Activated CD4-positive, alpha-beta T cell treated with anti-CD3 and anti-CD28 coated beads, Interleukin-2, amount 50 U/mL, for 48 hours (primary cell): ENCODE results near the gene MICAL3.
"Not testable (repeated sequence)": the region's sequence is repeated elsewhere in the genome, so short reads cannot be mapped to it uniquely, and the experiment has no call there.

Source experiments
- DNase-seq, 2 experiments: peaks; one replicate each; pipeline ENCODE4 v3.0.0-alpha.2; 2020

The MICAL3 gene

GRCh38 chr22:18029686-18030267, 5.4 kb upstream of the MICAL3 start:
- no peak for DNase-seq

DNA sequence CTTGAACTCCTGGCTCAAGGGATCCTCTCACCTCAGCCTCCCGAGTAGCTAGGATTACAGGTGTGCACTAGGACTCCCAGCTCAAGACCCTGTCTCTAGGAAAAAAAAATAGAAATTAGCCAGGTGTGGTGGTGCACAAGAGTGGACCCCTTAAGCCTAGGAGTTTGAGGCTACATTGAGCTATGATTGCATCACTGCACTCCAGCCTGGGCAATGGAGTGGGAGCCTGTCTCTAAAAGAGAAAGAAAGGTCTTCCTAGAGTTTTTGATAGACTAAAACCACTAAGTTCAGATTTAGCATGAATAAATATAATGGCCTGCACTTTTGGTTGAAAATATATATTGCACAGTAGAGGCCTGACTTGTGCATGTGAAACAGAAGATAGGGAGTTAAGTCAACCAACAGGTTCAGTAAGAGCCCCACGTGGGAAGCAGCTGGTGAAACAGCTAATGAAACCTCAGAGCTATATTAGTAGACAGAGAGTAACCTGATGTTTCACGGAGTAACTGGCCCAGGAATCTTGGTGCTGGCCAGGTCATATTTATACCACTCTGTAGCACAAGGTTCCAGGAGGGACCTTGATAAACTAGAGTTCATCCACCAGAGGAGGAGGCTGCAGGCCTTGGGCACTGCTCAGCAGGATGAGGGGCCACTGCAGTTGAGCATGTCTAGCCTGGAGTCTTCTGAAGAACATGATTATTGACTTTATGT, 4.6 kb upstream of the MICAL3 start:
- no peak for DNase-seq

GRCh38 chr22:18025898-18026297, 1.5 kb upstream of the MICAL3 start:
- not testable (repeated sequence) for DNase-seq

GRCh38 chr22:18024956-18025720, 777 bp upstream of the MICAL3 start:
- no peak for DNase-seq

DNA sequence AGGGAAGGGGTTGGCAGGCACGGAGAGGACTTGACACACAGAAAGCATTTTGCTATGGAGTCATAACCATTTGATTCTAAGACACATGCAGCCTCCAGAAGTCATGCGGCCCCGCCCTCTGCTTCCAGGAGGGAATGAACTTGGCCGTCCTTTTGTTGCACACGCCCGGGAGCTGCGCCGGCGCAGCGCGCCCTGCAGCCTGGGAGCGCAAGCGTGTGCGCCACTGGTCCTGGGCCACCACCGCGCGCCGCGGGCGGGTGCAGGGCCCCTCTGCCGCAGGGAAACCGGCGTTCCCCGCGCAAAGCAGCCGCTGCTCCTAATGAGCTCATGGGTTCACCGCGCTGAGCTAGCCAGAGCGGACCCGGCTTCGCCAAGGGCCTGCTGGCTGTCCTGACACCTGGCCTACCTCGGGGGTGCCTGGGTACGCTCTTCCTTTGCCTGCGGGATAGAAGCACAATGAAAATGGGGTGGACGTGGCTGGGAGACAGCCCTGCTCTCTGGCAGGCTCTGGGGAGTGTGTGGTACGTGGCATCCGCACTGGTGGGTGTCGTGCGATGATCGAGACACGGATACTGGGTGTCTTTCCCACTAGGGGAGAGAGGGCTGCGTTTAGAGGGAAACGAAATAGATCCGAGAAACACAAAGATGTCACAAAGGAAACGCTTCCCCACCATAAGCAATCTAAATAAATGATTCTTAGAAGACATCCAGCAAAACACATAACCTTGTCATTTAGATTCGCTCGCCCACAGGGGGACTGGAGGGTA, 669 bp downstream of the MICAL3 start:
- DNase-seq, result peak; percentile 39 to 43

DNA sequence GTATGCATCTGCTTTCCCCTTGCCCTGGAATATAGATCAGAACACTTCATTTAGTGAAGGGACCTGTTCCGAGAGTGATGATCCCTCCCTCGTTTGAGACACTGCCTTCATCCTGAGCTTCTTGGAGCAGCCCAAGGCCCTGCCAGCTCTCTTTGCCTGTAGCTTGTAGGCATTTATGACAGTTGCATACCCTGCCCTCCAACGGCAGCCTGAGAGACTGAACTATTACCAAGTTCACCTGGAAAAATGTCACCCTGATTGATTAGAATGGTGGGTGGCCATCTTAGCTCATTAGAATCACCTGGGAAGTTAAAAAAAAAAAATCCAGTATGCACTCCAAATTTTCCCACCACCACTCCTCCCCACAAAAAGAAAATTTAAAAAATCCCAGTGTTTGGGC, 1.5 kb downstream of the MICAL3 start:
- DNase-seq, result no peak

GRCh38 chr22:18021431-18021830, 2.9 kb downstream of the MICAL3 start:
- no peak for DNase-seq

DNA sequence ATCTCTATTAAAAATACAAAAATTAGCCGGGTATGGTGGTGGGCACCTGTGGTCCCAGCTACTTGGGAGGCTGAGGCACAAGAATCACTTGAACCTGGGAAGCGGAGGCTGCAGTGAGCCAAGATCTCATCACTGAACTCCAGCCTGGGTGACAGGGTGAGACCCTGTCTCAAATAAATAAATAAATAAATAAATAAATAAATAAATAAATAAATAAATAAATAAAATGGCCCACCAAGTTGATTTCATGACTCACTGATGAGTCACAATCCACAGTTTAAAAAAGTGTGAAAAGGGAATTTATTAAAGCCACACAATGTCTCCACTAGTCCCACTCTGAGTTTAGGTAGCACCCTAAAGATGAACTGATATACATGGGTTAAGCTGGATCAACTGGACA, 3.6 kb downstream of the MICAL3 start:
- not testable (repeated sequence) for DNase-seq

GRCh38 chr22:18013947-18014346, 10.4 kb downstream of the MICAL3 start:
- no peak for DNase-seq

DNA sequence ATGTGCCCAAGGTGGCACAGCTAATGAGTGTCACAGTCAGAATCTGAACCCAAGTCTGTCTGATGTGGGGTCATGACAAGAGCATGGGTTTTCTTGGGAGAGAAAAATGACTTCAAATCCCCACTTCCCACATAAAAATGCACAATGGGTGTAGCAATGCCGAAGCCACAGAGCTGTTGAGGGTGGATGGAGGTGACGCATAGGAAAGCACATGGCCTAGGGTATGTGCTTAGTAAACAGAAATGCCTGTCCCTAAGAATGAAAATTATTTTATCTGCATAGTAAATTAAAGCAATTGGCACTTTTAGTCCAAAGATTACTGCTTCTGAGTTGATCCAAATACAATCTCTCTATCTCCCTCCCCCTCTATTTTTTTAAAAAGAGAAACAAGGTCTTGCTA, 10.9 kb downstream of the MICAL3 start:
- DNase-seq, result no peak

DNA sequence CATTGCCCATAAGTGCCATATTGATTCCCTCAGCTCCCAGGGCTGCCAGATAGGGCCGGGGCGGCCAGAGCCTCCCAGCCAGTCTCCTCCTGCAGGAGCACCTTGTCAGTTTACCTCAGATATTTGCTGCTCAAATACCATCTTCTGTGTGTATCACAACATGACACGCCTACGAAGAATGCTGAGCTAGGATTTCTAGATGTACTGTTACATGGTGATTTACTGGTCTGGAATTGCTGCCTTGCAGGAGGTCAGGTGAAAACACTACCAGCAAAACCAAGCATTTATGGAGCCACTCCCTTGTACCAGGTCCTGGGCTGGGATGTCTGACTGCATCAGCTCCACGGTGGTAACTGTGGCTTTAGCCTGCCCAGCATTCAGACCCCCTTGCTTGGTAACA, 11.8 kb downstream of the MICAL3 start:
- DNase-seq, result no peak

DNA sequence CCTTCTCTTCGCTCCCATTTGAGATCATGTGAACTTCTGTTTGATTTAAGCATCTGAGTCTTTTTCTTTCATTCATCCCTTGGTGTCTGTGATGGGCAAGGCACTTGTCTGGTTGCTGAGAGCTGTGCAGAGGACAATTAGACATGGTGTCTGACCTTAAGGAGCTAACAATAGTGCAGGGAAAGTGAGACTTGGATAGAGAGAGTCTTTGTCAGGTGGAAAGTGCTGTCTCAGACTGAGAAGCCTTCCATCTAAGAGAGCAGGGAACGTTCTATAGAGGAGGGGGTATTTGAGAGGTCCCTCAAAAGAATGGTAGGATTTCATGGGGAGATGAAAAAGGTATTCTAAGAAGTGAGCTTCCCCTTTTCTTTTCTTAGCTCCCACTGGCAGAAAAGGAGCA, 14.1 kb downstream of the MICAL3 start:
- DNase-seq, result no peak

GRCh38 chr22:18008136-18008535, 16.2 kb downstream of the MICAL3 start:
- DNase-seq, result no peak

- no peak for DNase-seq
Observed at GRCh38 chr22:18005201-18005926, 19.0 kb downstream of the MICAL3 start.

- DNase-seq, result not testable (repeated sequence)
Observed at GRCh38 chr22:18001894-18002315, 22.5 kb downstream of the MICAL3 start.

DNA sequence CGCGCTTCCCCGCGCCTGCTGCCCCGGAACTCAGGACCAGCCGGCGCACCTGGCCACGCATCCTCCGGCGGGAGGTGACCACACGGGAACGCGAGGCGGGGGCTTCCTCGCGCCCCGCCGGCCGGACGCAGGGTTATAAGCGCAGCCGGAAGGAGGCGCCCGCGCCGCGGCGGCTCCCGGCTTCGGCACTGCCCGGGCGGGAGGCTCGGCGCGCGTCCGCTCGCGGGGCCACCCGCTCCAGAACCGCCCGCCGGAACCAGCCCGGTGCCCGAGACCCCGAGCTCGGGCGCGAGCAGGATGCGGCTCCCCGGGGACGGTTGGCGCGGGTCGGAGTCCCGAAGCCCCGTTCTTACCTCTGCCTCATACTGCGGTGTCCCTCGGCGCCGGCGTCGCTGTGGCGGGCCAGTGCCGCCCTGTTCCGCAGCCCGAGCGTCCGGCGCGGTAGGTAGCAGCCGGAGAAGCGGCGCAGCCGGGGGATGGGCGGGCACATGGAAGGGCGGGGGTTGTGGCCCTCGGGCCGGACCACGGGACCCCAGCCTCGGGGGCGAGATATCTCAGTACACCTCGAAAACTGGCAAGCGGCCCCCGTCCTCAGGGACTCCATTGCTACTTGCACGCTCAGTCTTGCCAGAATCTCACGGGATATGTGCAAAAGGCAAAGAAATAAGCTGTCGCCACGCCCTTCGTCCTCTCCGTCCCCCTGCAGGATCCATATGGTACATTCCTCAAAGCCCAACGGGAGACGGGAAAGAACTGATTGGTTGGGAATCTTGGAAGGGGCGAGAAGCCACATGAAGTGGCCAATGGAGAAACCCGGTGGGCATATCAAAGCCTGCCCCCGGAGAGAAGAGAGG, 23.1 kb downstream of the MICAL3 start:
- DNase-seq, result peak; percentile 81 to 84

DNA sequence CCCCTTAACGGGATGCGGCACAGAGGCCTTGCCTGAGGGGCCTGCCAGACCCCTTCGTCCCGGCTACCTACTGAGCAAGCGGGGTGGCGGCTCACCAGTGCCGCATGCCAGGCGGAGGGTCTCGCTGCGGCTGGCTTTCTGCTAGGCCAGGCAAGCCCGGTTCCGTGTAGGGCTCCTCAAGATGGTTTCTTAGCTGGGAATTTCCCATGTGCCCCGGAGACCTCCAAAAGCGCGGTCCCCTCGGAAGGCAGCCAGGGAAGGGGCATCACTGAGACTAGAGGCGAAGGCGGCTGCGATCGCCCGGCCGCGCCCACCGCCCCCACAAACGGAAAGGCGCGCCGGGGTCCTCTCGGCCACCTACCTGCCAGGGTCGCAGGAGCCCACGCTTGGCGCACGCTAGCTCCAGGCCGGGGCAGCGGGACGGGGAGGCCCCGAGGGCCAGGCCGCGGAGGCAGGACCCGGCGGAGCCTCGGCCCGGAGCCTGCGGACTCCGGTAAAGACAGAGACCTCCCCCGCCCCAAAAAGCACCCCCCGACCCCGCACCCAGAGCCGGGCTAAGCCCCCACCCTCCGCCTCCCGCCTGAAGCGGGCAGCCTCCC, 23.8 kb downstream of the MICAL3 start:
- DNase-seq, result peak; percentile 13 to 44

DNA sequence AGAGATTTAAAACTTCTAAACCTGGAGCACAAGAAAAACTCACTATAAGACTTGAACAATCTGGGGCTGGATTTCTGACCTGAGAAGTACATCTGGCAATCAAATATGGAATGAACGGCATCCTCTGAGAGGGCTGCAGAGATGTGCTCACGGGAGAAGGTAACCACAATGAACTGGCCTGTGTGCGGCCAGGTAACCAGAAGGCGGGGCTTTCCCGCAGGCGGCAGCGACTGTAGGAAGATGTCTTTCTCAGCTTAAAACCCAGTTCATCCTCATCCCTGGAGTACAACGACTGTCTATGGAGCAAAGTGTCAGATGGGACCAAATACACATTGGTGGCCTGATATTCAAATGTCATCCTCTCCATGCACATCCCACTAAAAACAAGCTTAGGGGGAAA, 24.5 kb downstream of the MICAL3 start:
- no peak for DNase-seq

- no peak for DNase-seq
Observed at GRCh38 chr22:17998913-17999312, 25.4 kb downstream of the MICAL3 start.

DNA sequence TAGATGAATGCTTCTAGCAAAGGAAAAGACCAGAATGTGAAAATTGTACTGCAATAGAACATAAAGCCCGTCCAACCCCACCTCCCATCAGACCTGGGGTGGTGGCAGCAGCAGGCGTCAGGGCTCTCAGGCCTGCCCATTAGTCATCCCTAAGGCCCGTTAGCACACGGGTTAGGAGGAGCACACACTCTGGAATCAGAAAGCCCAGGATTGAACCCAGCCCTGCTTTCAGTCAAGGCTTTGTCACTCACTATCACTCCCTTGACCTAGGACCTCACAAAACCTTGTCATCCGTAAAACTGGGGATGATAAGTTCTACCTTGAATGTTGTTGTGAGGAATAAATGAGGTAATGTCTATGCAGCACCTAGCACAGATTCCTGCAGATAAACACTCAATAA, 26.9 kb downstream of the MICAL3 start:
- no peak for DNase-seq

DNA sequence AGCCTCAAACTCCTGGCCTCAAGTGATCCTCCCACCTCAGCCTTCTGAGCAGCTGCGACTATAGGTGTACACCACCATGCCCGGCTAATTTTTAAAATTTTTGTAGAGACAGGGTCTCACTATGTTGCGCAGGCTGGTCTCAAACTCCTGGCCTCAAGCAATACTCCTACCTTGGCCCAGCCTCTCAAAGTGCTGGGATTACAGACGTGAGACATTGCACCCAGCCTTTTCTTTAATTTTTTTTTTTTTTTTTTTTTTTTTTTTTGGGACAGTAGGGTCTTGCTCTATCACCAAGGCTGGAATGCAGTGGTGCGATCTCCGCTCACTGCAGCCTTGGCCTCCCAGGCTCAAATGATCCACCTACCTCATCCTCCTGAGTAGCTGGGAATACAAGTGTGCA, 29.1 kb downstream of the MICAL3 start:
- DNase-seq, result not testable (repeated sequence)
